HuH-7 (cell line): ENCODE measurements around the gene PFDN2.
"Not testable (repeated sequence)": the region's sequence is repeated elsewhere in the genome, so short reads cannot be mapped to it uniquely, and the experiment has no call there.

Experiments
- DNase-seq: peaks from one replicate; pipeline ENCODE4 v3.0.0; 2011; ENCODE audit warnings: low spot score

The PFDN2 gene

GRCh38 chr1:161138431-161138830 is 20.6 kb upstream of the PFDN2 start:
- no peak for DNase-seq

DNA sequence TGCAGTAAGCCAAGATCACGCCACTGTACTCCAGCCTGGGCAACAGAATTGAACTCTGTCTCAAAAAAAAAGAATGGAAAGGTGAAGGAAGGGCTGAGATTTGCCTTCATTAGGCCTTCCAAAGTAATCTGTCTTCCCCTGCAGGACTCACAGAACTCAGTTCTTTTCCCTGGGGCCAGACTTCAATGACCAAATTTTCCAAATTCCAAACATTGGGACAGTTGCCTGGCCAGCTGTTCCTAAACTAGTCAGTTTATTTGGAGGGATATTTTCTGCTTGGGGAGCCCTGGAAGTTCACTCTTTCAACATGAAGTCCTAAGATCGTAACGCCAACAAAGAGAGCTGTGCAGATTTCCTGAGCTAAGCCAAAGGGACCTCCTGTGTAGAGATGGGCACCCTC is 20.0 kb upstream of the PFDN2 start:
- no peak for DNase-seq

GRCh38 chr1:161133220-161133740 is 15.4 kb upstream of the PFDN2 start:
- DNase-seq = no peak

- peak; percentile 85 for DNase-seq
These were observed 14.8 kb upstream of the PFDN2 start, which contains the start of gene DEDD for GRCh38 chr1:161132410-161133219. DEDD (minus strand) TSS chr1:161132667; CDS start chr1:161124462, 8,205 bp downstream.

DNA sequence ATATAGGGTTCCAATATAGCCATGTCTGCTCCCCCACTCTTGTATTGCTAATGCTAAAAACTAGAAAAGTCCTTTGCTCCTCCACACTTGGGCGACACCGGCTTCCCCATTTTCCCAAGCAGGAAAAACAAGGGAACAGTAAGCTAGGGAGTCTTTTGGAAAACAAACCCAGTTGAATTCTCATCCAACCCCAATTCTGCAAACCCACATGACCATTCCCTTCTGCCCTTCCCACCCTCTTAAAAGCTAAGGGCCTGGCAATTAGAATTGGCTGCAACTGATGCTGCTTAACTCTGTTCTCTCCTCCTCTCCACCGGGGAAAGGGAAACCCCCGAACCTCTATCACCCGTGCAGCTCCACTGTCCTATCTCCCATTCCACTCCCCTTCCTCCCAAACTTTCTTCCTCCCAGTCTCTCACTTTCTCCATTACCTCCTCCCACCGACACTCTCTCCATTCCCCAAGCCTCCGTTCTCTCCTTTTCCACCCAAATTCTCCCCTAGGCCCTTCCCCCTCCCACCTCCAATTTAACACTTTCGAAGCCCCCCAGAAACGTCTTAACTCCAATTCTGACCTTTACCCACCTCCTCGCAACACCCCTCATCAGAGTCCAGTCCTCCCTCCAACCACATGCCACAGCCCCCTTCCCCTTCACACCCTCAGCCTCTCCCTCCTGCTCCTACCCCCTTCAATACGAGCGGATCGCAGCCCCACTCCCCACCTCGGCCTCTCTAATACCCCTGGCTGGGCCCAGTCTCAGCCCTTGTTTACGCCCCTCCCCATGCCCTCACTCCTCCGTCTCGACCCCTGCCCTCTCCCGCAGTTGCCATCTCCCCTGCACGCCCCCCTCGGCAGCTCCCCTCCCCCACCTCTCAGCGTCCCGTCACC is 13.9 kb upstream of the PFDN2 start:
- DNase-seq = no peak

DNA sequence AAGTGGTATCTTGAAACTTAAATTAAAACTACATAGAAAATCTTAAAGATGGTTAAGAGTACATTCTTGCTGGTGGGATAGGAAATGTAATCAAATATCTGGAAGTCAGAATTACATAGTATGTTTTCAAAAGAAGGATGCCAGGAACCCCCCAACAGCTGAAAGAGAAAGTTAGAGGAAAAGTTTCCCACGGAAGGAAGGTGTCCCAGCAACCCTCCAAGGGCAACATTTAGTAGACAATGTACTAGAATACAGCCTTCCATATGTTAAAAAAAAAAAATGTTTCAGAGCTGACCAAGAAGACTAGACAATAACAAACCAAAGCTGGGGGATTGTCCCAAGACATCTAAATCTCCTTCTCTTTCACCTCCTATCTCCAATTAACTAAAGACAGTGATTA is 12.4 kb upstream of the PFDN2 start:
- no peak for DNase-seq

GRCh38 chr1:161128591-161129420 is 11.0 kb upstream of the PFDN2 start:
- no peak for DNase-seq

DNA sequence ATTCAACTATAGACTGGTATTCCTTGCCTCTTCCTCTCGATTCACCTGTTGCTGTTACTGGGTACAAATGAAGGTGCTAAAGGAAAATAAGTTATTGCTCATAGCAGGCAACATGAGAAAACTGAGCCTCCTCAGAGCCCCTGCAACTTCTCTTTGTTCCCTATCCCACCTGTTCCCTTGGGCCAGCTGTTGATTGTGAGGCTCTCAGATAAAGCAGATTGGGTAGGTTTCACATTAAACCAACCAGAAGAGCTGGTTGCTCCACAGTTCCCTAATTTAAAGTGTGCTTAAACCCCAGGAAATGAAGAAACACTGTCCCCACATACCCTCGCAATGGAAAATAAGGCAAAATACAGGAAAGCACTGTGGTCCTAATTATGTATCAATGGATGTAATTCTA is 9.8 kb upstream of the PFDN2 start:
- DNase-seq = no peak

DNA sequence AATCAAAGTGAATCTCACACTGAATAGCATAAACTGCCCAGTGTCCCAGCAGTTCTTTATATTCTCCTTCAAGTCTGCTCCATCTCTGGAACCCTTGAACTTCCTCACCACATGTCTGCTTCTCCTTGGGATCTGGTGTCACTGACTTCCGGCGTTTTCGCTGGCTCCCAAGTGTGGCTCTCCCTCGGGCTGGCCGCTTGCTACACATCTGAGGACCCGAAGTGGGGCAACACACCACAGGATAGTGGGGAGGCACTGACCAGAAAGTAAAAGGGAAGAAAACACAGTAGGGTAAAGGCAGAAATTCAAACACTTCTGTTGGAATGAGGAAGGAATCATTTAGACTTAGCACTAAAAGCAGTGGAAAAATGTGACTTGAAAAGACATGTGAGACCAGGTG is 5.1 kb upstream of the PFDN2 start:
- no peak for DNase-seq

GRCh38 chr1:161121834-161122233 is 4.0 kb upstream of the PFDN2 start:
- DNase-seq = no peak

DNA sequence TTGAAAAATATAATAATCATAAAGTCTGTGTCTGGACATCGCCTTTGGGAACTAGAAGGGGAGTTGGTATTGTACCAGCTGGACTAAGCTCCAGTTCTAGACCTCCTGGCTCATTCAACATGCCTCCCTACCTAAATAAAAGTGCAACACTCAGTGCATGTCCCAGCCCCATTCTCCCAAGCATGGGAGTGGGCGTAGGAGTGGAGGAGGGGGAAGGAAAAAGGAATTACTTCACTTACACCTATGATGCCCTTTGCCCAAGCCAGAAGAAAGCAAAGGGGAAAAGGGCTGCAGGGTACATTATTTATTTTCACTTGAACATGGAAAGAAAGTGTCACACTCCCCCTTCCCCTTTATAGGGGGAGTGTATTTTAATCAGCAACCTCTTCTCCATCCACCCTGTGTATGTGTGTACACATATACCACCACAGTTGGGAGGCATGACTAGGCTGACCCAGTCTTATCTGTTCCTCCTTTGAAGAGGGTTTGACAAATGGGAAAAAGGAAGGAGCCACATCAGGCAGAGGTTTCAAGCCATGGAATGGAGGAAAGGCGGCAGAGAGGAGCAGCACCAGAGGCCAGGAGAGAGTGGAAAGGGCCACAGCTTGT is 3.3 kb upstream of the PFDN2 start:
- DNase-seq = no peak

GRCh38 chr1:161119092-161119903 is 1.5 kb upstream of the PFDN2 start:
- DNase-seq = no peak

- not testable (repeated sequence) for DNase-seq
These were observed 1.9 kb downstream of the PFDN2 start for GRCh38 chr1:161115961-161116360.

GRCh38 chr1:161115132-161115711 is 2.6 kb downstream of the PFDN2 start:
- DNase-seq = no peak

GRCh38 chr1:161114556-161114955 is 3.3 kb downstream of the PFDN2 start:
- no peak for DNase-seq

GRCh38 chr1:161113915-161114314 is 3.9 kb downstream of the PFDN2 start:
- no peak for DNase-seq

DNA sequence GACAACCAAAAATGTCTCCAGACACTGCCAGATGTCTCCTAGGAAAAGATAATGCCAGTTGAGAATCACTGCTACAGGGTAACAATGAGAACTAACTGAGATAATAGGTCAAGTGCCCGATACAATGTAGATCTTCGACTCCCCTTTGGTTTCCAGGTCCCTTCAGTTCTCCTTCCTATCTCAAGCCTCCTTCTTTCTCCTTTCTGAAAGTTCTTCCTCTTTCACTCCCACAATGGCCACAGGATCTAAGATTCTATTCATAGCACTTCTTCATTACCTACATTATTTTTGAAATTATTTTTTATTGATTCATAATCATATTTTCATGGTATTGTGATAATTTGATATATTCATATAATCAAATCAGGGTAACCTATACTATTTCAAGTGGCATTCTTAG is 6.3 kb downstream of the PFDN2 start:
- DNase-seq = no peak

DNA sequence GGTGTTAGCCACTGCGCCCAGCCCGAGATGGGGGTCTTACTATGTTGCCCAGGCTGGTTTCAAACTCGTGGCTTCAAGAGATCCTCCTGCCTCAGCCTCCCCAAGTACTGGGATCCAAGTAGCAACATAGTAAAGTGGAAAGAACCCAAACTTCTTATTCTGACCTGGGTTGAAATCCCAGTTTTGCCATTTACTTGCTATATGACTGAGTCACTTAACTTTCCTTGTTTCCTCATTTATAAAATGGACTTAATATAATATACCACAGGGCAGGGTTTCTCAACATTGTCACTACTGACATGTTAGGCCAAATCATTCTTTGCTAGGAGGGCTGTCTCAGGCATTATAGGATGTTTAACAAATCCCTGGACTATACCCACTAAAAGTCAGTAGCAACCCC is 6.7 kb downstream of the PFDN2 start:
- no peak for DNase-seq

DNA sequence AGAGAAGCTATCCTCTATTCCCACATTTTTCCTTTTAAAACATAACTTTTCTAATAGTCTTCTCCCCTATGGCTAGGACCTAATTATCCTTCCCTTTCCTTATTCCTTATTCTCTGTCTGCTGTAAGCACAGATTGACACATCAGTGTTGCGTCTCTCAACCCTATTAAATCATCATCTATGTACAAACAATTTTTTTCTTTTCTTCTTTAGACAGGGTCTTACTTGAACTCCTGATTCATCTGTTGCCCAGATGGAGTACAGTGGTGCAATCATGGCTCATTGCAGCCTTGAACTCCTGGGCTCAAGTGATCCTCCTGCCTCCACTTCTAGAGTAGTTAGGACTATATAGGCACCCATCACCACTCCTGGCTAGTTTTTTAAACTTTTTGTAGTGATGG is 11.4 kb downstream of the PFDN2 start:
- DNase-seq = no peak

GRCh38 chr1:161100556-161100955 is 17.3 kb downstream of the PFDN2 start:
- no peak for DNase-seq
